ENCODE data around the gene PTPRK. TPM values are rescaled to one million over a fixed set of nuclear protein-coding genes. Genes with fewer than 3 reads are reported as not detected.

Gene PTPRK
- total and polyA plus RNA-seq, 2 experiments from 2014 or later: 26.9 to 56.4 TPM

- TF ChIP-seq ZNF462 (CRISPR knock-in tag; IDR thresholded peaks at IDR 0.05) (no peak), POLR2AphosphoS5 (IDR thresholded peaks at IDR 0.05; ENCODE audit: low read depth) (no peak)
Observed at GRCh38 chr6:128032042-128032441, 488.4 kb downstream of the PTPRK start (continued).

- Histone ChIP-seq H3K79me2 (replicated peaks; ENCODE audit: insufficient read depth) (no peaks in the 10 kb centered on the region), H3K27ac (ENCODE audit: low read depth) (no peak overlapping the region), H2AFZ (no peak overlapping the region), H3K9me2 (ENCODE audit: insufficient read depth) (no peaks in the 10 kb centered on the region), H3K4me2 (no peak overlapping the region), H3F3A (replicated peaks; ENCODE audit: low read depth) (no peaks in the 10 kb centered on the region), H3K27me3 (ENCODE audit: insufficient read depth) (no peaks in the 10 kb centered on the region), H3K4me3 (no peak overlapping the region), H3K36me3 (ENCODE audit: insufficient read depth) (no peaks in the 10 kb centered on the region), H3K4me1 (ENCODE audit: insufficient read depth) (peaks cover 7% of the 10 kb centered on the region), H4K20me1 (replicated peaks; ENCODE audit: insufficient read depth) (no peaks in the 10 kb centered on the region)
- ATAC-seq: no peak
- Mint-ChIP-seq H3K4me1 (peaks cover 23% of the 10 kb centered on the region), H3K27me3 (ENCODE audit: insufficient read depth, low read depth, poor library complexity) (no peaks in the 10 kb centered on the region), H3K36me3 (ENCODE audit: low read depth) (no peaks in the 10 kb centered on the region), H3K9me3 (no peaks in the 10 kb centered on the region), H3K27ac (peak overlapping the region; percentile 18; the same call in 1 of the 2 replicates), H3K4me3 (no peak overlapping the region)
- no peak for DNase-seq (ENCODE audit: low spot score)
- no peak for TF ChIP-seq CTCF (conservative IDR thresholded peaks at IDR 0.05; ENCODE audit: low read depth in 2 of 2)
Observed at GRCh38 chr6:128029826-128030225, 490.6 kb downstream of the PTPRK start.
